ENCODE data around the gene CXCL13. TPM values are rescaled to one million over a fixed set of nuclear protein-coding genes. Genes with fewer than 3 reads are reported as not detected.

Gene CXCL13
- total and polyA plus RNA-seq, 2 of the 8 experiments (the other 6 are each of a cell fraction or from before 2014, with no cell fraction given): not detected

GRCh38 chr4:77593993-77594392, 11.6 kb upstream of the CXCL13 start:
- no peak for FAIRE-seq
- POLR2A ChIA-PET (ENCODE audit: partially characterized antibody): no interaction called here
- 80% methylated on average over 2 of the region's 2 CpGs; no CpG with 5 or more reads in 1 of the 2 experiments for WGBS, 2 experiments (ENCODE audit: extremely low coverage in 1 of 2, insufficient coverage in 1 of 2, insufficient read length in 1 of 2, insufficient replicate concordance in 2 of 2, low coverage in 1 of 2, low lambda C conversion rate in 2 of 2, missing lambda C conversion rate in 1 of 2)
- no peak for TF ChIP-seq SAP30 (IDR thresholded peaks at IDR 0.05; ENCODE audit: insufficient read depth, insufficient replicate concordance, low read length)
- TF ChIP-seq ASH2L (IDR thresholded peaks at IDR 0.05; ENCODE audit: low read length): no peak
- TF ChIP-seq POLR2AphosphoS5 (IDR thresholded peaks at IDR 0.05; ENCODE audit: low read depth, low read length): no peak
- no peak for TF ChIP-seq USF2 (IDR thresholded peaks at IDR 0.05; ENCODE audit: low read length)
- no peak for TF ChIP-seq CEBPB (IDR thresholded peaks at IDR 0.05; ENCODE audit: low read depth, low read length)
- TF ChIP-seq MAFK (IDR thresholded peaks at IDR 0.05; ENCODE audit: low read depth, low read length): no peak
- TF ChIP-seq CBX5 (IDR thresholded peaks at IDR 0.05; ENCODE audit: low read depth, low read length): no peak
- no peak for TF ChIP-seq TBP (IDR thresholded peaks at IDR 0.05; ENCODE audit: low read depth, low read length)
- TF ChIP-seq POLR2A (IDR thresholded peaks at IDR 0.05; ENCODE audit: control extremely low read depth in 1 of 2, low read depth in 2 of 2, low read length in 2 of 2): no peak
- no peak for TF ChIP-seq ATF2 (IDR thresholded peaks at IDR 0.05; ENCODE audit: low read length)
- TF ChIP-seq KDM4A (IDR thresholded peaks at IDR 0.05; ENCODE audit: low read depth, low read length, severe bottlenecking): no peak
- TF ChIP-seq CBX8 (IDR thresholded peaks at IDR 0.05; ENCODE audit: borderline replicate concordance, low read depth, low read length): no peak
- no peak for TF ChIP-seq RFX5 (IDR thresholded peaks at IDR 0.05; ENCODE audit: borderline replicate concordance, low read depth, low read length)

More at GRCh38 chr4:77593993-77594392, 11.6 kb upstream of the CXCL13 start:
- Histone ChIP-seq H4K8ac (ENCODE audit: extremely low read depth, insufficient read depth, low read length) (no peak overlapping the region), H3K27ac (ENCODE audit: low read depth, low read length) (no peak overlapping the region), H3K79me1 (ENCODE audit: low read depth, low read length) (no peaks in the 10 kb centered on the region), H2BK15ac (ENCODE audit: low read length) (no peak overlapping the region), H4K20me1 (replicated peaks in 1 of 2; ENCODE audit: control insufficient read depth in 1 of 2, insufficient read depth in 2 of 2, low read length in 2 of 2) (no peaks in the 10 kb centered on the region), H3K9ac (replicated peaks in 1 of 4; ENCODE audit: extremely low read depth in 1 of 4, low read depth in 3 of 4, low read length in 3 of 4) (no peak overlapping the region), H3K4ac (replicated peaks; ENCODE audit: insufficient read length, low read depth, low read length) (no peak overlapping the region), H3K36me3 (ENCODE audit: control insufficient read depth in 2 of 4, insufficient read depth in 4 of 4, low read length in 3 of 4) (no peaks in the 10 kb centered on the region), H3K4me2 (ENCODE audit: insufficient read depth in 1 of 2, low read depth in 2 of 2, low read length in 2 of 2) (no peak overlapping the region), H3K18ac (ENCODE audit: extremely low read depth, low read length) (no peak overlapping the region), H3K79me2 (ENCODE audit: control insufficient read depth in 1 of 2, insufficient read depth in 2 of 2, low read length in 2 of 2) (no peaks in the 10 kb centered on the region), H3K9me3 (ENCODE audit: insufficient read depth in 2 of 2, low read depth in 1 of 2, low read length in 1 of 2) (no peaks in the 10 kb centered on the region), H4K91ac (replicated peaks; ENCODE audit: insufficient read length, low read length) (no peak overlapping the region), H3K4me3 (ENCODE audit: extremely low read depth in 1 of 4, insufficient read depth in 2 of 4, low read depth in 3 of 4, low read length in 4 of 4) (no peak overlapping the region), H2BK120ac (replicated peaks; ENCODE audit: low read depth, low read length) (no peak overlapping the region), H3K4me1 (replicated peaks in 1 of 4; ENCODE audit: control insufficient read depth in 3 of 4, insufficient read depth in 4 of 4, low read length in 3 of 4) (peaks cover 0 to 5% (median 0%) of the 10 kb centered on the region in 4 experiments; a peak in 2 of 7 replicates), H2BK5ac (ENCODE audit: low read depth, low read length) (no peak overlapping the region), H3K14ac (ENCODE audit: insufficient read length) (no peak overlapping the region), H2AK5ac (ENCODE audit: low read depth, low read length) (no peak overlapping the region), H4K5ac (ENCODE audit: insufficient read length, low read depth, low read length) (no peak overlapping the region), H2BK20ac (ENCODE audit: low read length) (no peak overlapping the region), H3K23me2 (ENCODE audit: low read depth, low read length) (no peaks in the 10 kb centered on the region), H3K23ac (ENCODE audit: insufficient read length) (no peak overlapping the region), H3K27me3 (replicated peaks in 1 of 4; ENCODE audit: control insufficient read depth in 3 of 4, extremely low read depth in 1 of 4, insufficient read depth in 3 of 4, low read length in 3 of 4) (no peaks in the 10 kb centered on the region), H2BK12ac (ENCODE audit: low read depth, low read length) (no peak overlapping the region), H3K56ac (replicated peaks; ENCODE audit: insufficient read length, low read depth, low read length) (no peak overlapping the region), H2AFZ (ENCODE audit: low read length) (no peak overlapping the region)
- DNase-seq (ENCODE audit: low read depth in 1 of 2, low spot score in 2 of 2): no peak
- CTCF ChIA-PET (ENCODE audit: partially characterized antibody): interaction anchor here (0.7 to 1.9 kb wide), 6 partner anchors 9 to 121 kb away, joined by 3 to 7 read pairs (median 4); partner anchors contain the start of gene CXCL13

Data from H1 (cell line).